Measurements from ENCODE around the gene ST6GALNAC3. TPM values are rescaled to one million over a fixed set of nuclear protein-coding genes. Genes with fewer than 3 reads are reported as not detected.
"Not testable (repeated sequence)": the region's sequence is repeated elsewhere in the genome, so short reads cannot be mapped to it uniquely, and the experiment has no call there.

The ST6GALNAC3 gene
- total and polyA plus RNA-seq, 3 donors from 2014 or later: 0.46 to 0.87 (median 0.74) TPM

DNA sequence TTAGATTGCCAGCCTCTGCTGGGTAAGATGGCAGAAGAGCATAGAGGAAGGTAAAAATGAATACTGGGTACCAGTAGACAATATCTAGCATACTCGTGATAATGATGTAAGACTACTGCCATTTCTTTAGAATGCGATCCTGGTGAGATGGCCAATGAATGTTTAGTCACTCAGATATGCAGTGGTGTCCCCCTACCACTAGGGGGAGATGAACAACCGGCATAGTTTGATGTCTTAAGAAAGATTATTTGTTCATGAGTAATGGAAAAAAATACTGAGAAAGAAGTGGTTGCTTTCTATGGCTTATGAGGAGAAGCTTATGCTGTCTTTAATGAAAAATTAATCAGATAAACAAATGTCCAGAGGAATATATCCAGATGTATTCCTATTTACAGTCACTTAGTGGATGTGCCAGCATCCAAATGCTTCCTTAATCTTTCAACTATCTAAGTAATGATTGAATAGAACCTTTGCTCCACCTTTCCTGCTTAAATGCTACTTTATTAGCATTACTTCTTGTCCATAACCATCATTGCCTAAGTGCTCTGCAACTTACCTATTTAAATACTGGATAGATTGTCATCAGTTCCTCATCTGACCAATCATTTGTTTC lies 256.6 kb downstream of the ST6GALNAC3 start:
- Histone ChIP-seq H3K4me1 (no peaks in the 10 kb centered on the region), H3K27ac (no peak overlapping the region), H3K4me3 (no peak overlapping the region), H3K36me3 (ENCODE audit: low read depth, missing control alignments) (no peaks in the 10 kb centered on the region), H3K27me3 (no peaks in the 10 kb centered on the region), H3K9me3 (no peaks in the 10 kb centered on the region)
- 15 to 20% methylated on average over 3 of the region's 3 CpGs for WGBS, 2 donors
- intact Hi-C loops (cut with DNase I; ENCODE audit: low total_unique reads): no loop called here
- TF ChIP-seq POLR2A (IDR thresholded peaks at IDR 0.05): no peak
- TF ChIP-seq, protein P1, sequence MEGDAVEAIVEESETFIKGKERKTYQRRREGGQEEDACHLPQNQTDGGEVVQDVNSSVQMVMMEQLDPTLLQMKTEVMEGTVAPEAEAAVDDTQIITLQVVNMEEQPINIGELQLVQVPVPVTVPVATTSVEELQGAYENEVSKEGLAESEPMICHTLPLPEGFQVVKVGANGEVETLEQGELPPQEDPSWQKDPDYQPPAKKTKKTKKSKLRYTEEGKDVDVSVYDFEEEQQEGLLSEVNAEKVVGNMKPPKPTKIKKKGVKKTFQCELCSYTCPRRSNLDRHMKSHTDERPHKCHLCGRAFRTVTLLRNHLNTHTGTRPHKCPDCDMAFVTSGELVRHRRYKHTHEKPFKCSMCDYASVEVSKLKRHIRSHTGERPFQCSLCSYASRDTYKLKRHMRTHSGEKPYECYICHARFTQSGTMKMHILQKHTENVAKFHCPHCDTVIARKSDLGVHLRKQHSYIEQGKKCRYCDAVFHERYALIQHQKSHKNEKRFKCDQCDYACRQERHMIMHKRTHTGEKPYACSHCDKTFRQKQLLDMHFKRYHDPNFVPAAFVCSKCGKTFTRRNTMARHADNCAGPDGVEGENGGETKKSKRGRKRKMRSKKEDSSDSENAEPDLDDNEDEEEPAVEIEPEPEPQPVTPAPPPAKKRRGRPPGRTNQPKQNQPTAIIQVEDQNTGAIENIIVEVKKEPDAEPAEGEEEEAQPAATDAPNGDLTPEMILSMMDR (IDR thresholded peaks at IDR 0.05): peak; percentile 86 to 91 (median 87)
- DNase-seq: peak; percentile 63

DNA sequence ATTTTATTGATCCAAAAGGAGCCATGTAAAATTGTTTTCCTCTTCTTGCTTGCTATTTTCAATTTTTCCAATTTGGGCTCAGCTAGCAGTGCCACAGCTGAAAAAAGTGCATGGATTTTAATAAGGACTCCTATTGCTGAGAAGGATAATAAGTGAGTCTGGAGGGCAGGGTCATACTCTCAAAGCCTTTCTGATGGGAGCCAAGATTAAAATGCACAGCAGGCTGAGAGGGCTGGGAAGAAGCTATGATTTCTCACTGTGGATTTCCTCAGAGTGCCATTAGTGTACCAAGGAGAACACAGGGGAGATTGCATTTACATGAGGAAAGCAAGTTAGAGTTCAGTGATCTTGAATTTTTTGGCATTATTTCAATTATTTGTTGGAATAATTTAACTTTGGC lies 261.3 kb downstream of the ST6GALNAC3 start:
- intact Hi-C loops (cut with DNase I; ENCODE audit: low total_unique reads): no loop called here
- no peaks in the 10 kb centered on the region for H3K4me1 ChIP-seq
- H3K27me3 ChIP-seq: no peaks in the 10 kb centered on the region
- TF ChIP-seq, protein P1 (IDR thresholded peaks at IDR 0.05): no peak
- H3K36me3 ChIP-seq (ENCODE audit: low read depth, missing control alignments): no peaks in the 10 kb centered on the region
- H3K4me3 ChIP-seq: no peak overlapping the region
- H3K27ac ChIP-seq: no peak overlapping the region
- no peak for DNase-seq
- no peaks in the 10 kb centered on the region for H3K9me3 ChIP-seq

DNA sequence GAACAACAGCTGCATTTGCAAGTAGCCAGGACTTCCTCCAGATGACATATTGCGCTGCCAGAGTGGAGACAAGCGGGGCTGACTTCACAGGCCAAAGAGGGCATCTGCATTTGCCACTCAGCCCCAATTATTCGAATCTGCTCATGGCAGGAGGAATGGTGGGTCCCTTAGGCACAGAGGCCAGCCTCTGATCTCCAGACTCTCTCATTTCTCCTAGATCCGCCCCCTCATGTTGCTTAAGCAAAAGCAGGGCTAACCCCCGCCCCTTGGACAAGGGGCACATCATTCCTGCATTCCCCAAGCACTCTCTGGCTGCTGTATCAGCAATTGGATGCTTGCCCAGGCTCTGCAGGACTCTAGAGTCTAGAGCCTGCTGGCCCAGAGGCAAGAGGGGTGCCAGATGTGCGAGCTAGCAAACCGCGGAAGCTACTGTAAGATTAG lies 262.4 kb downstream of the ST6GALNAC3 start:
- peak; percentile 52 for DNase-seq
- Histone ChIP-seq H3K9me3 (no peaks in the 10 kb centered on the region), H3K36me3 (ENCODE audit: low read depth, missing control alignments) (no peaks in the 10 kb centered on the region), H3K4me3 (no peak overlapping the region), H3K4me1 (no peaks in the 10 kb centered on the region), H3K27ac (no peak overlapping the region), H3K27me3 (no peaks in the 10 kb centered on the region)
- TF ChIP-seq, protein P1 (IDR thresholded peaks at IDR 0.05): no peak
- TF ChIP-seq POLR2A (IDR thresholded peaks at IDR 0.05): no peak
- 48 to 59% methylated on average over 5 to 8 of the region's 8 CpGs for WGBS, 2 donors
- intact Hi-C loops (cut with DNase I; ENCODE audit: low total_unique reads): no loop called here

DNA sequence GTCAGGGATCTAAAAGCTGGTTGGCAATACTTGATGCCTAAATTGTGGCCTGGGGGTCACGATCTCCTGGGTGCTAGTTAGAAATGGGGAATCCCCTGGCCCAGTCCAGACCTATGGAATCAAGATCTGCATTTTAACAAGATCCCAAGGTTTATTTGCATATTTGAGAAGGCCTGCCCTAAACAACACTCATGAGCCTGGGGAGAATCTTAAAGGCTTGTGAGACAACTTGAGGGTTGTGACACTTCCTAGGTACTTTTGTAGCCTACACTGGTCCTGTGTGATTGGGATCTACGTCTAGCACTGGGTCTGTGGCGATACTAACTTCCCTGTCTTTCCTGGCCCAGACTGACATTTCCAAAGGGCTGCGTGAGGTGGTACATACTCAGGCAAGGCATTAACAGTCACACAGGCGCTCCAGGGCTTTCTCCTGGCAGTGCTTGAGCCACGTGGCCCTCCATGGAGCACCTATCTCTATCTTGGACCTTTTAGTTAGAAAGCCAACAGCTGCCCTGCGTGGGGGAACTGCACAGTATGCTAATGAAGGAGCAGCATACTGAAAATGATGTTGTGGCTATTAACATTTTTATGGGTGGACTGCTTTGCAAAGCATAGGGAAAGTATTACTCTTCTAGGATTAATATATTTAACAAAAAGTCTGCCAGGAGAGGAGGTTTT lies 263.1 kb downstream of the ST6GALNAC3 start:
- Histone ChIP-seq H3K4me1 (no peaks in the 10 kb centered on the region), H3K27me3 (no peaks in the 10 kb centered on the region), H3K36me3 (ENCODE audit: low read depth, missing control alignments) (no peaks in the 10 kb centered on the region), H3K4me3 (no peak overlapping the region), H3K27ac (no peak overlapping the region), H3K9me3 (no peaks in the 10 kb centered on the region)
- 83 to 84% methylated on average over 5 to 7 of the region's 7 CpGs for WGBS, 2 donors
- DNase-seq: no peak
- intact Hi-C loops (cut with DNase I; ENCODE audit: low total_unique reads): no loop called here
- no peak for TF ChIP-seq POLR2A (IDR thresholded peaks at IDR 0.05)
- TF ChIP-seq, protein P1 (IDR thresholded peaks at IDR 0.05): no peak

DNA sequence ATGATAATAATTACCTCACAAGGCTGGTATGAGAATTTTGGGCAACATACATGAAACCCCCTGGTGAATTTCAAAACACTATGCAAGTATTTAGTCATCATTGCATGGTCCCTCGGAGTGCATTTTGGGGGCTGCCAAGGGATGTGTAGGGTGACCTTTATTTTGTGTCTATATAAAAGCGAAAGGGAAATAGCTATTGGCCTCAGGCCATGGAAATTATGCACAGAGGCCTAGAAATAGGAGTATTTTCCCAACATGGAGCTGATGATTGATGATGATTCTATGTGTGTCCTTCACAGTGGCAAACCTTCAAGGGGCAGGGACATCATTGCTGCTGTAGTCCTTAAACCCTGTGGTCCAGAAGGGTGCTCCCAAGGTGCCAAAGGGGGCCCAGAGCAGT lies 265.5 kb downstream of the ST6GALNAC3 start:
- Histone ChIP-seq H3K27me3 (no peaks in the 10 kb centered on the region), H3K27ac (no peak overlapping the region), H3K4me3 (no peak overlapping the region), H3K4me1 (no peaks in the 10 kb centered on the region), H3K36me3 (ENCODE audit: low read depth, missing control alignments) (no peaks in the 10 kb centered on the region), H3K9me3 (no peaks in the 10 kb centered on the region)
- no peak for DNase-seq
- no peak for TF ChIP-seq POLR2A (IDR thresholded peaks at IDR 0.05)
- TF ChIP-seq, protein P1 (IDR thresholded peaks at IDR 0.05): no peak
- intact Hi-C loops (cut with DNase I; ENCODE audit: low total_unique reads): no loop called here
- 74 to 93% methylated on average over 2 of the region's 2 CpGs for WGBS, 2 donors

DNA sequence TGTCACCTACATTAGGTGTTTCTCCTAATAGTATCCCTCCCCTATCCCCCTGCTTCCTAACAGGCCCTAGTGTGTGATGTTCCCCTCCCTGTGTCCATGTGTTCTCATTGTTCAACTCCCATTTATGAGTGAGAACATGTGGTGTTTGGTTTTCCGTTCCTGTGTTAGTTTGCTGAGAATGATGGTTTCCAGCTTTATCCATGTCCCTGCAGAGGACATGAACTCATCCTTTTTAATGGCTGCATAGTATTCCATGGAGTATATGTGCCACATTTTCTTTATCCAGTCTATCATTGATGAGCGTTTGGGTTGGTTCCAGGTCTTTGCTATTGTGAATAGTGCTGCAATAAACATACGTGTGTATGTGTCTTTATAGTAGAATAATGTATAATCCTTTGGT lies 267.3 kb downstream of the ST6GALNAC3 start:
- H3K27ac ChIP-seq; H3K4me1 ChIP-seq; H3K4me3 ChIP-seq; H3K27me3 ChIP-seq; H3K36me3 ChIP-seq (ENCODE audit: low read depth, missing control alignments); H3K9me3 ChIP-seq; intact Hi-C loops (cut with DNase I; ENCODE audit: low total_unique reads); DNase-seq: not testable (repeated sequence)
- WGBS, 2 donors: 92 to 94% methylated on average over 3 of the region's 3 CpGs

Measured in testis (tissue), 3 donors.